T-helper 1 cell treated with Interleukin-12 subunit alpha and Interleukin-12 subunit beta and Interleukin-4 antibody, amounts not matched to agents 30 μg/mL and 1 μg/mL, for 36 hours (primary cell): ENCODE measurements around the gene EMILIN1.

ENCODE experiments used
- H3K27ac Mint-ChIP-seq: one replicate; pipeline ENCODE4 v1.8.0; 2021; ENCODE audit warnings: mild to moderate bottlenecking, mixed read lengths
- H3K27me3 Mint-ChIP-seq: one replicate; pipeline ENCODE4 v1.8.0; 2021; ENCODE audit warnings: low read depth, mixed read lengths
- H3K36me3 Mint-ChIP-seq: one replicate; pipeline ENCODE4 v1.8.0; 2021; ENCODE audit warnings: low read depth, mixed read lengths
- H3K4me1 Mint-ChIP-seq: one replicate; pipeline ENCODE4 v1.8.0; 2021; ENCODE audit warnings: low read depth, mixed read lengths
- H3K4me3 Mint-ChIP-seq: one replicate; pipeline ENCODE4 v1.8.0; 2021; ENCODE audit warnings: mild to moderate bottlenecking, moderate library complexity, mixed read lengths
- H3K9me3 Mint-ChIP-seq: one replicate; pipeline ENCODE4 v1.8.0; 2021; ENCODE audit warnings: mixed read lengths

Gene EMILIN1

DNA sequence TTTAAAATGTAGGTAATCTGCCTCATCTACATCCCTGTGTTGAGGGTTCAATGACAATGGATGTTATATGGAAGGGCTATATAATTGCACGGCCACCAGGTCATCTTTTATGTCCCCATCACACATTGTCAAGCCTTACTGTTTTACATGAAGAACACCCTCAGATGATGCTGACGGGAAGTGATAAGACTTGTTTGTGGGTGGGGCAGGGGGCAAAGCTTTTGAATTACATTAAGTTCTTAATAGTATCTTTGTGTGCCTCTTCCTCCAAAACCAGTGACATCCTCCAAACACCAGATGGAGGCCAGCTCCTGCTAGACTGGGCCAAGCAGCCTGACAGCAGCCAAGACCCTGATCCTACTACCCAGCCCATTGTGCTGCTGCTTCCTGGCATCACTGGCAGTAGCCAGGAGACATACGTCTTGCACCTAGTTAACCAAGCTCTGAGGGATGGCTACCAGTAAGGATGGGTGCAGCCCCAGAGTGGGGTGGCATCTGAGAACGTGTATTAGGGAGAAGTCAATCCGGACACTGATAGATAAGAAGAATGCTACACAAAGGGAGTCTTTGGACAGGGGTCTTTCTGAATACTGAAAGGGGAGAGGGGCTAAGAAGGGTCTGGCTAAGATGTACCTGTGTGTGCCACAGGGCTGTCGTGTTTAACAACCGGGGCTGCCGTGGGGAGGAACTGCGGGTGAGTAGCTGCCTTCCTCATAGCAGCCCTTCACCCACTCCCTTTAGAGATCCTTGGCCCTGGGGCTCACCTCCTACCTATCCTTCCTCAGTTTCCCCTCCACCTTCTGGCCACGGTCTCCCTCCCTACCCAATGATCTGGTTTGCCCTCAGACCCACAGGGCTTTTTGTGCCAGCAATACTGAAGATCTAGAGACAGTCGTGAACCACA is 50.5 kb downstream of the EMILIN1 start:
- Mint-ChIP-seq H3K27ac (peak overlapping the region; percentile 29), H3K4me1 (peaks cover 15% of the 10 kb centered on the region), H3K4me3 (no peak overlapping the region)

DNA sequence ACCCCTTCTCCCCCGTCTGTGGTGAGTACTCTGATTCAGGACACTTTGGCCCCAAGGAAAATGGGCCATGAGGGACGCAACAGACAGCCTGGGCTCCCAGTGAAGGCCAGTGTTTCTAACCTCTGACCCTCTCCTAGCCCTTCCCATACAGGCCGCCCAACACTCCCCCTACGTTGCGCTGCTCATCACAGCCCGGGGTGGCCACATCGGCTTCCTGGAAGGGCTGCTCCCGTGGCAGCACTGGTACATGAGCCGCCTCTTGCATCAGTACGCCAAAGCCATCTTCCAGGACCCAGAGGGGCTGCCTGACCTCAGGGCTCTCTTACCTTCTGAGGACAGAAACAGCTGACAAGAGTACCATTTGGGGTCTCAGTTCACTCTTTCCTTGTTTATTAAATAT is 52.0 kb downstream of the EMILIN1 start:
- peaks cover 34% of the 10 kb centered on the region for H3K36me3 Mint-ChIP-seq

More for the DNA sequence above, 50.5 kb downstream of the EMILIN1 start:
- Mint-ChIP-seq H3K9me3 (no peaks in the 10 kb centered on the region), H3K36me3 (peaks cover 32% of the 10 kb centered on the region), H3K27me3 (no peaks in the 10 kb centered on the region)

GRCh38 chr2:27131429-27131828 is 53.0 kb downstream of the EMILIN1 start:
- Mint-ChIP-seq H3K9me3 (no peaks in the 10 kb centered on the region), H3K36me3 (peaks cover 34% of the 10 kb centered on the region), H3K27ac (peak overlapping the region; percentile 36), H3K4me1 (peaks cover 14% of the 10 kb centered on the region), H3K4me3 (no peak overlapping the region), H3K27me3 (no peaks in the 10 kb centered on the region)

More for the DNA sequence above, 52.0 kb downstream of the EMILIN1 start:
- Mint-ChIP-seq H3K4me3 (no peak overlapping the region), H3K27me3 (no peaks in the 10 kb centered on the region), H3K4me1 (peaks cover 14% of the 10 kb centered on the region), H3K27ac (no peak overlapping the region), H3K9me3 (no peaks in the 10 kb centered on the region)

- Mint-ChIP-seq H3K27me3 (peaks cover 4% of the 10 kb centered on the region), H3K4me3 (peak overlapping the region; percentile 97), H3K4me1 (peaks cover 14% of the 10 kb centered on the region), H3K27ac (peak overlapping the region; percentile 64), H3K36me3 (peaks cover 34% of the 10 kb centered on the region), H3K9me3 (no peaks in the 10 kb centered on the region)
Measured at GRCh38 chr2:27133195-27133875, 54.9 kb downstream of the EMILIN1 start.

DNA sequence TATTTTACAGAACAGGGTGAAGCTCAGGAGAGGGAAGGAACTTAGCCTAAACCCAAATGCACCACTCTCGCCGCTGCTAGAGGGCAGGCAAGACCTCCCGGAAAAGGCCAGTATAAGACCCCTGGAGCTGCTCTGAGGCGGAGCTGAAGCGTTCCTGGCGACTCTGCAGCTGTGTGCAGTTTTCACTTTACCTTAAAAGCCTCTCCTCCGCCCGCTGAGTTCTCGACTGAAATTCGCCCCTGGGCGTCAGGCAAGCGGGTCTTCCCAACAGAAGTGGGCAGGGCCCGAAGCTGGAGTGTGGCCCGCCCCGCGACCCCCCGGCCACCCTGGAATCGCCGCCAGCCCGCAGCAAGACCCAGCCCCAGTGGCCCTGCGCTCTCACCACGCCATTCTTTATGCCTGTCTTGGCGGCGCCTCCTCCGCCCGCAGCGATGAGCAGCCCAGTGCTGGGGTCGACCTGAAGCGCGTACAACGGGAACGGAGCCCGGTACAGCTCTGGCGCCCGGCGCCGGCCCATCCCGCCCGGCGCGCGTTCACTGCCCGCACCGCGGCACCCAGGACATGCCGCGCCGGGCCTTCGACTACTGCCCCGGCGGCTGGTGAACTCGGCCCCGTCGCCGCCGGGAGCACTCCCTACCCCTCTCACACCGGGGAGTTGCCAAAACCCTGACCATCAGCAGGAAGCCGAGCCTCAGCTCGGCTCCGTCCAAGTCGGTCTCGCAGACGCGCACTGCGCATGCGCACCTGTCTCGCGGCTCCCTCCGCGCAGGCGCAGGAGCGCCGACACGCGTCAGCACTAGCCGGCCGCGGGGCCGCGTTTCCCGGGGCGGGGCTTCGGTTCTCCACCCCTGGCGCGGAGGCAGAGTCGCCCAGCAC is 55.7 kb downstream of the EMILIN1 start, which contains the start of gene PREB:
Gene PREB, minus strand, starts transcription at position 732 of the 876 bp plus-strand sequence. Its CDS starts 215 bp downstream, at position 517.
- H3K36me3 Mint-ChIP-seq: peaks cover 30% of the 10 kb centered on the region
- peaks cover 14% of the 10 kb centered on the region for H3K4me1 Mint-ChIP-seq
- peaks cover 10% of the 10 kb centered on the region for H3K27me3 Mint-ChIP-seq
- peak within 1 kb of the TSS; percentile 98 for H3K27ac Mint-ChIP-seq
- peak within 1 kb of the TSS; percentile 97 for H3K4me3 Mint-ChIP-seq
- H3K9me3 Mint-ChIP-seq: no peaks in the 10 kb centered on the region

DNA sequence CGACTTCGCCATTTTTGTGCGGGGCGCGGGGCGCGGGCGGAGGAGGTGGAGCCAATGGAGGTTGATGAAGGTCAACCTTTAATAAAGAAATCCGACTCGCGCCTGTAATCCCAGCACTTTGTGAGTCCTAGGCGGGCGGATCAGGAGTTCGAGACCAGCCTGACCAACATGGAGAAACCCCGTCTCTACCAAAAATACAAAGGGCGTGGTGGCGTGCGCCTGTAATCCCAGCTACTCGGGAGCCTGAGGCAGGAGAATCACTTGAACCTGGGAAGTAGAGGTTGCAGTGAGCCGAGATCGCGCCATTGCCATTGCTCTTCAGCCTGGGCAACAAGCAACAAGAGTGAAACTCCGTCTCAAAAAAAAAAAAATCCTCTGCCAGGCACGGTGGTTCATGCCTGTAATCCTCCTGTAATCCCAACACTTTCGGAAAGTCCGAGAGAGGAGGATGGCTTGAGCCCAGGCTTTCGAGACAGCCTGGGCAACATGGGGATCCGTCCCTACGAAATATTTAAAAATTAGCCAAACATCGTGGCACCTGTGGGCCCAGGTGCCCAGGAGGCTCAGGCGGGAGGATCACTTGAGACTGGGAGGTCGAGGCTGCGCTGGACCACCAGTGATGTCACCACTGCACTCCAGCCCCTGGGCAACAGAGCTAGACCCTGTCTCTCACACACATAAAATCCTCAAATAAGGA is 56.5 kb downstream of the EMILIN1 start:
- H3K4me1 Mint-ChIP-seq: peaks cover 14% of the 10 kb centered on the region
- H3K9me3 Mint-ChIP-seq: no peaks in the 10 kb centered on the region
- H3K36me3 Mint-ChIP-seq: peaks cover 28% of the 10 kb centered on the region
- H3K27ac Mint-ChIP-seq: peak overlapping the region; percentile 98
- H3K4me3 Mint-ChIP-seq: peak overlapping the region; percentile 97
- peaks cover 12% of the 10 kb centered on the region for H3K27me3 Mint-ChIP-seq

DNA sequence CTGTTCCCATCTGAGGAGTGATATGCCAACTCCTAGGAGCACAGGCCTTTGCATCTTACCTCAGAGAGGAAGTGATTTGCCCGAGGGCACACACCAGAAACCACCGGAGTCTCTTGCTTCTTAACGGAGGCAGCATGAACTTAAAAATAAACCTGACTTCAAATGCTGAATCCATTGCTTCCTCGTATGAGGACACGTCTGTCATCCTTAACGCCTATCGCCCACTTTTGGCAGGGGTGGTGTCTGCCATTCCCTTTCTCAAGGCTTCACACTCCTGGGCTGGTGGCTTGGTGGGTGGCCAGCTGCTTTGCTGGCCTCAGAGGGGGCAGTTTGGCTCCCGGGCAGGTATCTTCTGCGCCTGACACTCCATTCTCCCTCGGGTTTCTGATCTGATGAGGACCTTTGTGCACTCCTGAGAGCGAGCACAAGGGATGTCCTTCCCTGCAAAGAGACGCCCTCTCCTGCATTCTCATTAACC is 57.1 kb downstream of the EMILIN1 start:
- Mint-ChIP-seq H3K9me3 (no peaks in the 10 kb centered on the region), H3K4me3 (peak overlapping the region; percentile 97), H3K27ac (peak overlapping the region; percentile 59), H3K36me3 (peaks cover 22% of the 10 kb centered on the region), H3K27me3 (peaks cover 12% of the 10 kb centered on the region), H3K4me1 (peaks cover 14% of the 10 kb centered on the region)
